HepG2 (cell line): ENCODE results near the gene CLDN7. TPM values are rescaled to one million over a fixed set of nuclear protein-coding genes. Genes with fewer than 3 reads are reported as not detected.

Experiments
- ARHGAP35 ChIP-seq: sonication (generic); formaldehyde crosslinking; IDR thresholded peaks from 2 replicates; pipeline ENCODE4 v1.9.0; 2022; ENCODE audit warnings: mild to moderate bottlenecking, inconsistent platforms, moderate library complexity, missing genetic modification reagents, borderline replicate concordance
- CAMTA2 ChIP-seq: sonication (generic); formaldehyde crosslinking; IDR thresholded peaks from 2 replicates; pipeline ENCODE4 v1.4.0; 2020; ENCODE audit warnings: mild to moderate bottlenecking, missing genetic modification reagents, borderline replicate concordance
- CREBL2 ChIP-seq: sonication (generic); formaldehyde crosslinking; IDR thresholded peaks from 2 replicates; pipeline ENCODE4 v1.8.1; 2023; ENCODE audit warnings: missing genetic modification reagents, mild to moderate bottlenecking, borderline replicate concordance
- DMAP1 ChIP-seq: IDR thresholded peaks from 2 replicates; pipeline ENCODE4 v1.6.1; 2016
- FOXK1 ChIP-seq: sonication (generic); formaldehyde crosslinking; IDR thresholded peaks from 2 replicates; pipeline ENCODE4 v1.4.0; 2020; ENCODE audit warnings: low read depth, missing genetic modification reagents, borderline replicate concordance
- GABPB1 ChIP-seq: IDR thresholded peaks from 2 replicates; pipeline ENCODE4 v1.6.1; 2016; ENCODE audit warnings: mild to moderate bottlenecking, missing genetic modification reagents, moderate library complexity, missing compliant biosample characterization
- HOMEZ ChIP-seq: IDR thresholded peaks from 2 replicates; pipeline ENCODE4 v1.6.1; 2016; ENCODE audit warnings: low read depth
- IKZF1 ChIP-seq: fragments of 450-650 bp; IDR thresholded peaks from 2 replicates; pipeline ENCODE4 v1.7.1; 2016
- IRF2 ChIP-seq: IDR thresholded peaks from 2 replicates; pipeline ENCODE4 v1.6.1; 2018; ENCODE audit warnings: missing genetic modification reagents, missing compliant biosample characterization
- MAF1 ChIP-seq: sonication (generic); formaldehyde crosslinking; IDR thresholded peaks from 2 replicates; pipeline ENCODE4 v1.5.0; 2020; ENCODE audit warnings: missing genetic modification reagents, borderline replicate concordance
- MAFF ChIP-seq: IDR thresholded peaks from 2 replicates; pipeline ENCODE4 v1.6.1; 2011; ENCODE audit warnings: low read depth, low read length, improper control_type of control experiment
- MBD4 ChIP-seq: IDR thresholded peaks from 2 replicates; pipeline ENCODE4 v1.6.1; 2012; ENCODE audit warnings: low read length, inconsistent platforms, borderline replicate concordance
- MIXL1 ChIP-seq: IDR thresholded peaks from 2 replicates; pipeline ENCODE4 v1.6.1; 2016
- NAIF1 ChIP-seq: sonication (generic); formaldehyde crosslinking; IDR thresholded peaks from 2 replicates; pipeline ENCODE4 v1.5.0; 2020; ENCODE audit warnings: mild to moderate bottlenecking, missing genetic modification reagents, borderline replicate concordance
- POLR2AphosphoS2 ChIP-seq: IDR thresholded peaks from 2 replicates; pipeline ENCODE4 v1.6.1; 2011; ENCODE audit warnings: low read depth, low read length, improper control_type of control experiment
- THAP7 ChIP-seq: sonication (generic); formaldehyde crosslinking; IDR thresholded peaks from 2 replicates; pipeline ENCODE4 v1.8.1; 2023; ENCODE audit warnings: mild to moderate bottlenecking, missing genetic modification reagents
- ZC3H13 ChIP-seq: sonication (generic); formaldehyde crosslinking; IDR thresholded peaks from 2 replicates; pipeline ENCODE4 v1.8.1; 2023; ENCODE audit warnings: mild to moderate bottlenecking, missing genetic modification reagents, moderate library complexity
- ZFP36L2 ChIP-seq: sonication (generic); formaldehyde crosslinking; IDR thresholded peaks from 2 replicates; pipeline ENCODE4 v1.4.0; 2020; ENCODE audit warnings: missing genetic modification reagents
- ZNF383 ChIP-seq: sonication (generic); formaldehyde crosslinking; IDR thresholded peaks from 2 replicates; pipeline ENCODE4 v1.4.0; 2020; ENCODE audit warnings: missing genetic modification reagents, mild to moderate bottlenecking, borderline replicate concordance
- ZNF44 ChIP-seq: sonication (generic); formaldehyde crosslinking; IDR thresholded peaks from 2 replicates; pipeline ENCODE4 v1.5.1; 2020; ENCODE audit warnings: mild to moderate bottlenecking, missing genetic modification reagents
- ZNF460 ChIP-seq: sonication (generic); formaldehyde crosslinking; IDR thresholded peaks from 2 replicates; pipeline ENCODE4 v1.5.1; 2020; ENCODE audit warnings: missing genetic modification reagents, mild to moderate bottlenecking, borderline replicate concordance
- ZNF543 ChIP-seq: sonication (generic); formaldehyde crosslinking; IDR thresholded peaks from 2 replicates; pipeline ENCODE4 v1.4.0; 2020; ENCODE audit warnings: mild to moderate bottlenecking, missing genetic modification reagents
- ZNF644 ChIP-seq: IDR thresholded peaks from 2 replicates; pipeline ENCODE4 v1.6.1; 2016; ENCODE audit warnings: low read depth
- ZZZ3 ChIP-seq: sonication (generic); formaldehyde crosslinking; IDR thresholded peaks from 2 replicates; pipeline ENCODE4 v1.4.0; 2020; ENCODE audit warnings: missing genetic modification reagents, mild to moderate bottlenecking, borderline replicate concordance
- polyA plus RNA-seq, 8 experiments: library from polyadenylated mRNA; depleted of rRNA in 3 of 8; stranded (reverse) in 7 of 8; unstranded in 1 of 8; fragments of >200 nt; fragmentation: Illumina TruSeq in 4 of 8; extraction: Trizol in 4 of 8; gene quantifications; 2 replicates each; pipeline versions ENCODE4 v1.2.1 to v1.2.3, GENCODE V29; 2011 to 2016; ENCODE audit warnings: low read depth in 4 of 8, missing spikeins in 1 of 8, mixed read lengths in 1 of 8; ENCODE audit not compliant: insufficient read depth in 1 of 8
- total RNA-seq, 5 experiments: library from RNA; depleted of rRNA; stranded (reverse); fragments of >200 nt; fragmentation: Illumina TruSeq; extraction: Trizol; gene quantifications; 2 replicates each; pipeline ENCODE4 v1.2.3, GENCODE V29; 2016; ENCODE audit warnings: low read depth in 1 of 5
- TF ChIP-seq, protein P1 (sequence below), 2 experiments: sonication (generic) in 1 of 2; formaldehyde crosslinking in 1 of 2; IDR thresholded peaks; 2 replicates each; pipeline versions ENCODE4 v1.4.0 to v1.6.1; 2016 to 2020; ENCODE audit warnings: borderline replicate concordance in 1 of 2, low read depth in 1 of 2, mild to moderate bottlenecking in 1 of 2, missing genetic modification reagents in 1 of 2

Gene CLDN7
- total and polyA plus RNA-seq, 2 of the 13 experiments (the other 11 are each of a cell fraction or from before 2014, with no cell fraction given), result not detected

DNA sequence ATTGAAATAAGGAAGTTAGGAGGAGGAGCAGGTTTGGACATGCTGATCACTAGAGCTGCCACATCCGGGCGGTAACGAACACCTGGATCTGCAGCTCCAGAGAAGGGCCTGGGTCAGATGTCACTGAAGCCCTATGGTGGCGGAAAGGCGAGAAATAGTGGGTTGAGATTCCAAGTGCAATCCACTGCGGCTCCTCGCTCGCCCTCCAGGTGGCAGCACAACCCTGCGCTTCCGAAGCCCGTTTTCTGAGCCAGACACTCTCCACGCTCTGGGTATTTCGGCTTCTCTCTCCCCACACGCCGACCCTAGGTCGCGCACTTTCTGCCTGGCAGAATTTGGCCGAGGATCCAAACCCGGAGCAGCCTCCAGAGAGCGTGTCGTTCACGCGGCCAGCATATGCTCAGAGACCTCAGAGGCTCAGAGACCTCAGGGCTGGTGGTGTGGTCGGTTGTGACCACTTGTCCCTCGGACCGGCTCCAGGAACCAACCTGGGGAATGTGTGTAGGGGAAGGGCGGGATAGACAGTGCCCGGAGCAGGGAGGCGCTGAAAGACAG, 18.3 kb upstream of the CLDN7 start (continued):
- peak; percentile 42; the same call in 1 of the 2 replicates for TF ChIP-seq GABPB1 (CRISPR knock-in tag)
- peak; percentile 17; the same call in 1 of the 2 replicates for TF ChIP-seq FOXK1 (CRISPR knock-in tag)
- TF ChIP-seq, protein P1, sequence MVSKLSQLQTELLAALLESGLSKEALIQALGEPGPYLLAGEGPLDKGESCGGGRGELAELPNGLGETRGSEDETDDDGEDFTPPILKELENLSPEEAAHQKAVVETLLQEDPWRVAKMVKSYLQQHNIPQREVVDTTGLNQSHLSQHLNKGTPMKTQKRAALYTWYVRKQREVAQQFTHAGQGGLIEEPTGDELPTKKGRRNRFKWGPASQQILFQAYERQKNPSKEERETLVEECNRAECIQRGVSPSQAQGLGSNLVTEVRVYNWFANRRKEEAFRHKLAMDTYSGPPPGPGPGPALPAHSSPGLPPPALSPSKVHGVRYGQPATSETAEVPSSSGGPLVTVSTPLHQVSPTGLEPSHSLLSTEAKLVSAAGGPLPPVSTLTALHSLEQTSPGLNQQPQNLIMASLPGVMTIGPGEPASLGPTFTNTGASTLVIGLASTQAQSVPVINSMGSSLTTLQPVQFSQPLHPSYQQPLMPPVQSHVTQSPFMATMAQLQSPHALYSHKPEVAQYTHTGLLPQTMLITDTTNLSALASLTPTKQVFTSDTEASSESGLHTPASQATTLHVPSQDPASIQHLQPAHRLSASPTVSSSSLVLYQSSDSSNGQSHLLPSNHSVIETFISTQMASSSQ (IDR thresholded peaks at IDR 0.05; ENCODE audit: low read depth), result no peak
- TF ChIP-seq, protein P1 (CRISPR knock-in tag; IDR thresholded peaks at IDR 0.05; ENCODE audit: borderline replicate concordance), result 0 out of 2 replicates have a peak, but pooled peaks have one; percentile 31
- TF ChIP-seq ZNF460 (CRISPR knock-in tag), result no peak
- no peak for TF ChIP-seq ZZZ3 (CRISPR knock-in tag)
- TF ChIP-seq POLR2AphosphoS2, result no peak
- 0 out of 2 replicates have a peak, but pooled peaks have one; percentile 61 for TF ChIP-seq ZNF543 (CRISPR knock-in tag)
- no peak; the same call in 1 of the 2 replicates for TF ChIP-seq MIXL1
- TF ChIP-seq IRF2 (CRISPR knock-in tag), result peak; percentile 71; the same call in 1 of the 2 replicates
- TF ChIP-seq CREBL2 (CRISPR knock-in tag), result 0 out of 2 replicates have a peak, but pooled peaks have one; percentile 83
- TF ChIP-seq NAIF1 (CRISPR knock-in tag), result peak; percentile 90
- TF ChIP-seq MAF1 (CRISPR knock-in tag), result no peak
- TF ChIP-seq ZFP36L2 (CRISPR knock-in tag), result no peak
- TF ChIP-seq DMAP1, result peak; percentile 63
- TF ChIP-seq HOMEZ (CRISPR knock-in tag), result 0 out of 2 replicates have a peak, but pooled peaks have one; percentile 22
- no peak for TF ChIP-seq ARHGAP35 (CRISPR knock-in tag)
- TF ChIP-seq MBD4, result no peak
- TF ChIP-seq ZC3H13, result 0 out of 2 replicates have a peak, but pooled peaks have one; percentile 59
- no peak for TF ChIP-seq ZNF644
- TF ChIP-seq ZNF44 (CRISPR knock-in tag), result peak; percentile 96; the same call in 1 of the 2 replicates
- TF ChIP-seq THAP7, result no peak
- no peak for TF ChIP-seq CAMTA2 (CRISPR knock-in tag)
- no peak for TF ChIP-seq IKZF1
- TF ChIP-seq ZNF383 (CRISPR knock-in tag), result no peak
- TF ChIP-seq MAFF, result no peak
